ENCODE data around the gene KLHL41.

The KLHL41 gene

DNA sequence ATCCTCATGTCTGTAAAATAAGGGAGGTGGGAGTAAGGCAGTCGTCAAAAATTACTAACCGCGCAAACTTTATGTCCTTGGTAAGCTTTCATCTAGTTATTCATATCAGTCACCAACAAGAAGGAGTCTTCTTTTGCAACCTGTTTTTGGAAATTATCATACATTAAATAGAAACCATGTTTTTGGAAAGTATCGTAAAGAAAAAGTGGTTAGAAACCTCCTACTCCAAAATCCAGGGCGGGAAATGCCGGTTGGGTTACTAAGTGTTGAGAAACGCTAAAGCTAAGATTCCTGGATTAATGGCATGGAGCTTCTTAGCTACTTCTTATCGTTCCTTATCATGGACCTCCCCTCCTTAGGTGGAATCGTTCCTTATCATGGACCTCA, 29.4 kb upstream of the KLHL41 start:
- DNase-seq (ENCODE audit: low spot score) = no peak
- TF ChIP-seq, protein P1, sequence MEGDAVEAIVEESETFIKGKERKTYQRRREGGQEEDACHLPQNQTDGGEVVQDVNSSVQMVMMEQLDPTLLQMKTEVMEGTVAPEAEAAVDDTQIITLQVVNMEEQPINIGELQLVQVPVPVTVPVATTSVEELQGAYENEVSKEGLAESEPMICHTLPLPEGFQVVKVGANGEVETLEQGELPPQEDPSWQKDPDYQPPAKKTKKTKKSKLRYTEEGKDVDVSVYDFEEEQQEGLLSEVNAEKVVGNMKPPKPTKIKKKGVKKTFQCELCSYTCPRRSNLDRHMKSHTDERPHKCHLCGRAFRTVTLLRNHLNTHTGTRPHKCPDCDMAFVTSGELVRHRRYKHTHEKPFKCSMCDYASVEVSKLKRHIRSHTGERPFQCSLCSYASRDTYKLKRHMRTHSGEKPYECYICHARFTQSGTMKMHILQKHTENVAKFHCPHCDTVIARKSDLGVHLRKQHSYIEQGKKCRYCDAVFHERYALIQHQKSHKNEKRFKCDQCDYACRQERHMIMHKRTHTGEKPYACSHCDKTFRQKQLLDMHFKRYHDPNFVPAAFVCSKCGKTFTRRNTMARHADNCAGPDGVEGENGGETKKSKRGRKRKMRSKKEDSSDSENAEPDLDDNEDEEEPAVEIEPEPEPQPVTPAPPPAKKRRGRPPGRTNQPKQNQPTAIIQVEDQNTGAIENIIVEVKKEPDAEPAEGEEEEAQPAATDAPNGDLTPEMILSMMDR (IDR thresholded peaks at IDR 0.05; ENCODE audit: borderline replicate concordance, control extremely low read depth, extremely low read depth, insufficient read depth, missing control alignments) = no peak
- in situ Hi-C loops (cut with MboI; ENCODE audit: low sequenced_read_pairs, unreplicated experiment) = no loop called here

DNA sequence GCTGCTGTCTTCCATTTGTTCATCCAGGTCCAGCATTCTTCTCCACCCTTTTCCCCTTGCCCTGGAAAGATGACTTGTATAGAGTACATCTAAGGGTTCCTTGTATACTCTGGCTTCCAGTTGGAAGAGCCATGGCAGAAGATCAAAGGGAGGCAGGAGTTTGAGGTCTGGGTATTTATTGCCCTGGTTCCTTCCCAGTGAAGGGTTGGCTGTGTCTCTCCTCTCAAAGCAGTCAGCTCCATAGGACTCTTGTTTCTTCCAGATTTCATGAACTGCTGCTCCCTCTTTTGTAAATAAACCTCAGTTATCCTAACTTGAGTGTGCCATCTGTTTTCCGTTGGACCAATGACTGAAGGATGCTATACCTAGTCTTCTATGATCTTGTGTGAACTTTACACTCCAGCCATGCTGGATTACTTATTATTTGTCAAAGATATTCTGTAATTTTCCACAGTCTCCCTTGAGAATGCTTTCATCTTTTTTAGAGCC, 23.8 kb upstream of the KLHL41 start:
- DNase-seq (ENCODE audit: low spot score) = no peak
- TF ChIP-seq, protein P1 (IDR thresholded peaks at IDR 0.05; ENCODE audit: borderline replicate concordance, control extremely low read depth, extremely low read depth, insufficient read depth, missing control alignments) = no peak
- in situ Hi-C loops (cut with MboI; ENCODE audit: low sequenced_read_pairs, unreplicated experiment) = no loop called here

DNA sequence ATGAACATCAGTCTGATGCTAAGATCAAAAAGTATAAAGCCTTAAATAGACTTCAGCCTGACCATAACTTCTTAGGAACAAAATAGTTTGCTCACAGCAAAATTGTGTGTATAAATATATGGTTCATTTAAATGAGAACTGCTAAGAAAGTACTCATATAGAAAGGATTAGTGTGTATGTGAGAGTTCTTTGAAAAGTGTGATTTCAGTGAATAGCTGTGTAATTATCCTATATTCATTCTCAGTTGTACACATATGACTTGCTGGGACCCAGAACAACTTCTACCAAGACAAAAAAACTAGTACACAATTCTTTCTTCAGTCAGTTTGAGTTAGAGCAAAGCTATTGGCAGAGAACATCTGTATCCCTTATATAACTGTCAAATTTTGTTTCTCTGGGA, 23.0 kb upstream of the KLHL41 start:
- no peak for DNase-seq (ENCODE audit: low spot score)
- in situ Hi-C loops (cut with MboI; ENCODE audit: low sequenced_read_pairs, unreplicated experiment) = no loop called here
- TF ChIP-seq, protein P1 (IDR thresholded peaks at IDR 0.05; ENCODE audit: borderline replicate concordance, control extremely low read depth, extremely low read depth, insufficient read depth, missing control alignments) = no peak

DNA sequence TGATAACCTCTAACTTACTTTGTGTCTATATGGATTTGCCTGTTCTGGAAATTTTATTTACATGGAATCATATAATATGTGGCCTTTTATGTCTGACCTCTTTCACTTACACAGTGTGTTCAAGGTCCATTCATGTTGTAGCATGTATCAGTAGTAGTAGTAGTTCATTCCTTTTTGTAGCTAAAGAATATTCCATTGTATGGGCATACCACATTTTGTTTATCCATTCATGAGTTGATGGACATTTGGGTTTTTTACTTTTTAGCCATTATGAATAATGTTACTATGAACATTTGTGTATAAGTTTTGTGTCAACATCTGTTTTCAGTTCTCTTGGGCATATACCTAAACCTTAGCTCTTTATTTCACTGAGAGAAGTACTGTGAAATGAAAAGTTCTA, 18.7 kb upstream of the KLHL41 start:
- in situ Hi-C loops (cut with MboI; ENCODE audit: low sequenced_read_pairs, unreplicated experiment) = no loop called here
- TF ChIP-seq, protein P1 (IDR thresholded peaks at IDR 0.05; ENCODE audit: borderline replicate concordance, control extremely low read depth, extremely low read depth, insufficient read depth, missing control alignments) = no peak
- DNase-seq (ENCODE audit: low spot score) = no peak

DNA sequence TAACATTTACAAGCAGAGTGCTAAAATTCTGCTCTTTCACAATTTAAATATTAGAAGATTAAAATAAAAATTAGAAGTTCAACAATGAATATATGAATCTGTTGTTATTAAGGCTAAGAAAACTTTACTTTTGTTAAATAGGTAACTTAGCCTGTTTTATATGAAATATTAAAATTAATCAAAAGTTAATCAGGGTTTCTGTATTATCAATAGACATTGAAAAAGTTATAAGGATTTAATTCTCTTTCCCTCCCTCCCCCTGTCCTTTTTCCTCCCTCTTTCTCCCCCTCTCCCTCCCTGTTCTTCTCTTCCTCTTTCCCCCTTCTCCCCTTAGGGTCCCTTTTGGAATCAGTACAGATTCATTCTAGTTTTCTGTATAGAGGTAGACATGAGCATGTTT, 18.1 kb upstream of the KLHL41 start:
- no peak for DNase-seq (ENCODE audit: low spot score)
- TF ChIP-seq, protein P1 (IDR thresholded peaks at IDR 0.05; ENCODE audit: borderline replicate concordance, control extremely low read depth, extremely low read depth, insufficient read depth, missing control alignments) = no peak
- in situ Hi-C loops (cut with MboI; ENCODE audit: low sequenced_read_pairs, unreplicated experiment) = no loop called here

DNA sequence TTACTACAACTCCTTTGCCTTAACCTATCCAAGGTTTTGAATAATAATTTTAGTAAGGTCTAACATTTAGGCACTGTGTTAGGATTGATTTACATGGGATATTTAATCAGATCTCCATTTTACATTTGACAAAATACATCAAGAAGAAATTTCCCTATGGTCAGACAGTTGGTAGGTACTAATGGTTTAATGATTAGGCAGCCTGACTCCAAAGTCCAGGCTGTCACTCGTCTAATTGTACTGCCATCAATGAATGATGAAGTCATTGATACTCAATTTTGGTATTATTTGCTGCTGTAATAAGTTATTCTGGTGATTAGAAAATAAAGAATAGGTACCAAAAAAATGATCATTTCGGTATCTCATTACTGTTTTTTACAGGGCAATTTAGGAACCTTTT, 16.1 kb upstream of the KLHL41 start:
- in situ Hi-C loops (cut with MboI; ENCODE audit: low sequenced_read_pairs, unreplicated experiment) = no loop called here
- TF ChIP-seq, protein P1 (IDR thresholded peaks at IDR 0.05; ENCODE audit: borderline replicate concordance, control extremely low read depth, extremely low read depth, insufficient read depth, missing control alignments) = no peak
- DNase-seq (ENCODE audit: low spot score) = no peak
